K562 (cell line): ENCODE measurements around the gene AMOTL1.
"Not testable (repeated sequence)": the region's sequence is repeated elsewhere in the genome, so short reads cannot be mapped to it uniquely, and the experiment has no call there.

Experiments used
- BRF1 ChIP-seq: IDR thresholded peaks from 3 replicates; pipeline ENCODE4 v1.6.1; 2011; ENCODE audit warnings: borderline replicate concordance, mild to moderate bottlenecking; ENCODE audit not compliant: insufficient read length; ENCODE audit errors: extremely low read depth
- CBFB ChIP-seq: sonication (generic); formaldehyde crosslinking; IDR thresholded peaks from 2 replicates; pipeline ENCODE4 v1.4.0; 2020; ENCODE audit warnings: mild to moderate bottlenecking, missing genetic modification reagents
- IRF2 ChIP-seq: sonication (generic); formaldehyde crosslinking; IDR thresholded peaks from 2 replicates; pipeline ENCODE4 v1.8.1; 2022; ENCODE audit warnings: mild to moderate bottlenecking, missing genetic modification reagents
- IRF9 ChIP-seq: fragments of 450-650 bp; IDR thresholded peaks from 2 replicates; pipeline ENCODE4 v1.6.1; 2016; ENCODE audit warnings: missing biosample characterization, missing genetic modification characterization
- KLF1 ChIP-seq: fragments of 450-650 bp; IDR thresholded peaks from 2 replicates; pipeline ENCODE4 v1.6.1; 2016; ENCODE audit warnings: missing genetic modification characterization, missing compliant biosample characterization
- RAD21 ChIP-seq, 2 experiments: fragments of 250-450 bp in 1 of 2; fragments of 450-650 bp in 1 of 2; sonication (Bioruptor Pico) in 1 of 2; formaldehyde crosslinking in 1 of 2; IDR thresholded peaks in 1 of 2; conservative IDR thresholded peaks in 1 of 2; 2 replicates each; pipeline versions ENCODE4 v1.4.0 to v1.8.0; 2020 to 2022; ENCODE audit warnings: mild to moderate bottlenecking in 2 of 2, moderate library complexity in 1 of 2
- RNF2 ChIP-seq: sonication (generic); IDR thresholded peaks from 2 replicates; pipeline ENCODE4 v1.6.1; 2016
- USF1 ChIP-seq: sonication (generic); formaldehyde crosslinking; IDR thresholded peaks from 2 replicates; pipeline ENCODE4 v1.9.0; 2022; ENCODE audit warnings: mild to moderate bottlenecking, missing genetic modification reagents
- TF ChIP-seq, protein P1 (sequence below), 3 experiments: IDR thresholded peaks in 2 of 3; conservative IDR thresholded peaks in 1 of 3; 2 replicates each; pipeline ENCODE4 v1.5.1; 2011 to 2012; ENCODE audit warnings: low read length in 3 of 3, mild to moderate bottlenecking in 3 of 3, control low read depth in 2 of 3, improper control_type of control experiment in 1 of 3, inconsistent platforms in 1 of 3, low read depth in 1 of 3, mixed read lengths in 1 of 3, moderate library complexity in 1 of 3; ENCODE audit not compliant: insufficient read depth in 2 of 3

GRCh38 chr11:94812724-94813720 is 44.9 kb downstream of the AMOTL1 start:
- TF ChIP-seq KLF1 (tag); IRF2 (CRISPR knock-in tag); RNF2; IRF9 (tag); CBFB (CRISPR knock-in tag); RAD21 (CRISPR knock-in tag; conservative IDR thresholded peaks at IDR 0.05 in 1 of 2, IDR thresholded peaks at IDR 0.05 in 1 of 2); BRF1; USF1 (CRISPR knock-in tag): not testable (repeated sequence)
- TF ChIP-seq, protein P1, sequence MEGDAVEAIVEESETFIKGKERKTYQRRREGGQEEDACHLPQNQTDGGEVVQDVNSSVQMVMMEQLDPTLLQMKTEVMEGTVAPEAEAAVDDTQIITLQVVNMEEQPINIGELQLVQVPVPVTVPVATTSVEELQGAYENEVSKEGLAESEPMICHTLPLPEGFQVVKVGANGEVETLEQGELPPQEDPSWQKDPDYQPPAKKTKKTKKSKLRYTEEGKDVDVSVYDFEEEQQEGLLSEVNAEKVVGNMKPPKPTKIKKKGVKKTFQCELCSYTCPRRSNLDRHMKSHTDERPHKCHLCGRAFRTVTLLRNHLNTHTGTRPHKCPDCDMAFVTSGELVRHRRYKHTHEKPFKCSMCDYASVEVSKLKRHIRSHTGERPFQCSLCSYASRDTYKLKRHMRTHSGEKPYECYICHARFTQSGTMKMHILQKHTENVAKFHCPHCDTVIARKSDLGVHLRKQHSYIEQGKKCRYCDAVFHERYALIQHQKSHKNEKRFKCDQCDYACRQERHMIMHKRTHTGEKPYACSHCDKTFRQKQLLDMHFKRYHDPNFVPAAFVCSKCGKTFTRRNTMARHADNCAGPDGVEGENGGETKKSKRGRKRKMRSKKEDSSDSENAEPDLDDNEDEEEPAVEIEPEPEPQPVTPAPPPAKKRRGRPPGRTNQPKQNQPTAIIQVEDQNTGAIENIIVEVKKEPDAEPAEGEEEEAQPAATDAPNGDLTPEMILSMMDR (IDR thresholded peaks at IDR 0.05 in 2 of 3, conservative IDR thresholded peaks at IDR 0.05 in 1 of 3; ENCODE audit: insufficient read depth in 2 of 3, low read depth in 1 of 3, low read length in 3 of 3): not testable (repeated sequence)
